IMR-90 (cell line): ENCODE results near the gene MEOX2. TPM values are rescaled to one million over a fixed set of nuclear protein-coding genes. Genes with fewer than 3 reads are reported as not detected.

ENCODE experiments used
- ATAC-seq: fragments of 200-7000 bp; cut with Tn5 transposase; 2 replicates; pipeline ENCODE4 v1.9.1; 2020; ENCODE audit warnings: low read depth, mild to moderate bottlenecking, moderate library complexity
- BruUV-seq: library from RNA; stranded (reverse); fragments of 400-500 nt; replicated peaks from 2 replicates; lab custom pipeline; 2021; lab: Mats Ljungman, UMichigan
- CTCF ChIA-PET: fragments of 300-600 bp; formaldehyde crosslinking; extraction: SDS; loops from one replicate; lab custom pipeline; 2021; ENCODE audit warnings: antibody characterized with exemption; lab: Yijun Ruan, JAX
- POLR2A ChIA-PET: fragments of 300-600 bp; sonication (Branson Sonifier 250); formaldehyde crosslinking; loops from one replicate; lab custom pipeline; 2022; ENCODE audit warnings: antibody characterized with exemption; ENCODE audit not compliant: unreplicated experiment; lab: Charles Lee
- DNase-seq: peaks from one replicate; pipeline ENCODE4 v3.0.0; 2013
- H2AFZ ChIP-seq: replicated peaks from 2 replicates; pipeline ENCODE3; 2013; ENCODE audit warnings: low read length, mild to moderate bottlenecking; ENCODE audit not compliant: poor library complexity
- H2AK5ac ChIP-seq: 2 replicates; pipeline ENCODE4 v1.6.1; 2013; ENCODE audit warnings: low read depth, low read length, inconsistent platforms
- H2AK9ac ChIP-seq: replicated peaks from 2 replicates; pipeline ENCODE3; 2013; ENCODE audit warnings: mild to moderate bottlenecking, low read depth, low read length, moderate library complexity; ENCODE audit not compliant: poor library complexity
- H2BK120ac ChIP-seq: 2 replicates; pipeline ENCODE4 v1.6.1; 2013; ENCODE audit warnings: low read depth, low read length, inconsistent platforms
- H2BK15ac ChIP-seq: 3 replicates; pipeline ENCODE4 v1.6.1; 2013; ENCODE audit warnings: low read depth, low read length, inconsistent platforms
- H2BK20ac ChIP-seq: 2 replicates; pipeline ENCODE4 v1.6.1; 2013; ENCODE audit warnings: low read depth, mild to moderate bottlenecking, inconsistent platforms, low read length, moderate library complexity
- H2BK5ac ChIP-seq: 2 replicates; pipeline ENCODE4 v1.6.1; 2013; ENCODE audit warnings: mild to moderate bottlenecking, low read depth, low read length, inconsistent platforms; ENCODE audit not compliant: poor library complexity, severe bottlenecking
- H3K14ac ChIP-seq: replicated peaks from 2 replicates; pipeline ENCODE4 v1.6.1; 2013; ENCODE audit warnings: low read depth, low read length, inconsistent platforms
- H3K18ac ChIP-seq: 2 replicates; pipeline ENCODE4 v1.6.1; 2013; ENCODE audit warnings: low read depth, low read length, control low read depth
- H3K23ac ChIP-seq: 2 replicates; pipeline ENCODE4 v1.6.1; 2013; ENCODE audit warnings: low read depth, low read length, inconsistent platforms
- H3K27ac ChIP-seq: 2 replicates; pipeline ENCODE4 v1.5.1; 2013; ENCODE audit warnings: mild to moderate bottlenecking, control low read depth, low read length; ENCODE audit not compliant: insufficient read depth
- H3K27me3 ChIP-seq: 2 replicates; pipeline ENCODE4 v1.6.1; 2013; ENCODE audit warnings: low read length; ENCODE audit not compliant: control insufficient read depth, insufficient read depth
- H3K36me3 ChIP-seq: 2 replicates; pipeline ENCODE4 v1.6.1; 2013; ENCODE audit warnings: low read length, mixed read lengths; ENCODE audit not compliant: control insufficient read depth, insufficient read depth
- H3K4ac ChIP-seq: 2 replicates; pipeline ENCODE4 v1.6.1; 2013; ENCODE audit warnings: low read depth, low read length, inconsistent platforms
- H3K4me1 ChIP-seq: 2 replicates; pipeline ENCODE4 v1.6.1; 2013; ENCODE audit warnings: low read length, mixed read lengths; ENCODE audit not compliant: control insufficient read depth, insufficient read depth
- H3K4me2 ChIP-seq: 2 replicates; pipeline ENCODE4 v1.6.1; 2013; ENCODE audit warnings: low read depth, mild to moderate bottlenecking, control low read depth, low read length, moderate library complexity
- H3K4me3 ChIP-seq: 2 replicates; pipeline ENCODE4 v1.5.1; 2013; ENCODE audit warnings: low read depth, mild to moderate bottlenecking, control low read depth, low read length, moderate library complexity; ENCODE audit not compliant: insufficient read depth
- H3K56ac ChIP-seq: 2 replicates; pipeline ENCODE4 v1.6.1; 2013; ENCODE audit warnings: low read length, inconsistent platforms; ENCODE audit not compliant: insufficient read depth; ENCODE audit errors: extremely low read depth
- H3K79me1 ChIP-seq, 2 experiments: 2 replicates each; pipeline ENCODE4 v1.6.1; 2013; ENCODE audit warnings: low read length in 2 of 2, inconsistent platforms in 1 of 2, low read depth in 1 of 2
- H3K9ac ChIP-seq: 2 replicates; pipeline ENCODE4 v1.6.1; 2013; ENCODE audit warnings: low read depth, low read length, control low read depth
- H3K9me1 ChIP-seq: 2 replicates; pipeline ENCODE4 v1.6.1; 2013; ENCODE audit warnings: low read length, inconsistent platforms; ENCODE audit not compliant: insufficient read depth
- H3K9me3 ChIP-seq: 2 replicates; pipeline ENCODE4 v1.6.1; 2013; ENCODE audit warnings: low read length; ENCODE audit not compliant: control insufficient read depth, insufficient read depth
- H4K20me1 ChIP-seq: 2 replicates; pipeline ENCODE4 v1.6.1; 2013; ENCODE audit warnings: low read length, inconsistent platforms; ENCODE audit not compliant: insufficient read depth
- H4K5ac ChIP-seq: 2 replicates; pipeline ENCODE4 v1.6.1; 2013; ENCODE audit warnings: mild to moderate bottlenecking, low read depth, low read length, control low read depth
- H4K8ac ChIP-seq, 2 experiments: 2 replicates each; pipeline ENCODE4 v1.6.1; 2013; ENCODE audit warnings: low read depth in 2 of 2, low read length in 2 of 2, control low read depth in 1 of 2, inconsistent platforms in 1 of 2
- H4K91ac ChIP-seq: 2 replicates; pipeline ENCODE4 v1.6.1; 2013; ENCODE audit warnings: low read depth, low read length, inconsistent platforms; ENCODE audit not compliant: insufficient read depth
- BHLHE40 ChIP-seq: fragments of 150-350 bp; IDR thresholded peaks from 2 replicates; pipeline ENCODE4 v1.6.1; 2016; ENCODE audit warnings: mild to moderate bottlenecking, low read depth, low read length
- CEBPB ChIP-seq: IDR thresholded peaks from 2 replicates; pipeline ENCODE4 v1.6.1; 2012; ENCODE audit warnings: low read depth, low read length, improper control_type of control experiment
- CHD1 ChIP-seq: IDR thresholded peaks from 2 replicates; pipeline ENCODE4 v1.6.1; 2012; ENCODE audit warnings: low read depth, low read length, improper control_type of control experiment
- FOS ChIP-seq: fragments of 150-350 bp; IDR thresholded peaks from 2 replicates; pipeline ENCODE4 v1.6.1; 2016; ENCODE audit warnings: low read depth, low read length
- MAFK ChIP-seq: IDR thresholded peaks from 2 replicates; pipeline ENCODE4 v1.6.1; 2012; ENCODE audit warnings: low read depth, low read length, improper control_type of control experiment
- MAZ ChIP-seq: IDR thresholded peaks from 2 replicates; pipeline ENCODE4 v1.6.1; 2012; ENCODE audit warnings: low read depth, mild to moderate bottlenecking, low read length, improper control_type of control experiment, moderate library complexity, borderline replicate concordance
- MXI1 ChIP-seq: IDR thresholded peaks from 2 replicates; pipeline ENCODE4 v1.6.1; 2012; ENCODE audit warnings: low read depth, mild to moderate bottlenecking, low read length, moderate library complexity, borderline replicate concordance
- NFE2L2 ChIP-seq: fragments of 150-350 bp; IDR thresholded peaks from 2 replicates; pipeline ENCODE4 v1.6.1; 2016; ENCODE audit warnings: low read depth, mild to moderate bottlenecking, low read length
- POLR2A ChIP-seq: IDR thresholded peaks from 2 replicates; pipeline ENCODE4 v1.6.1; 2012; ENCODE audit warnings: mild to moderate bottlenecking, low read depth, low read length
- RAD21 ChIP-seq: IDR thresholded peaks from 2 replicates; pipeline ENCODE4 v1.6.1; 2012; ENCODE audit warnings: low read length, improper control_type of control experiment
- RCOR1 ChIP-seq: IDR thresholded peaks from 2 replicates; pipeline ENCODE4 v1.6.1; 2012; ENCODE audit warnings: mild to moderate bottlenecking, low read length, improper control_type of control experiment; ENCODE audit not compliant: insufficient replicate concordance
- RFX5 ChIP-seq: IDR thresholded peaks from 2 replicates; pipeline ENCODE4 v1.8.0; 2012; ENCODE audit warnings: low read depth, mild to moderate bottlenecking, low read length, moderate library complexity
- SMC3 ChIP-seq: fragments of 150-350 bp; IDR thresholded peaks from 2 replicates; pipeline ENCODE4 v1.6.1; 2016; ENCODE audit warnings: low read depth, mild to moderate bottlenecking, antibody characterized with exemption, low read length, moderate library complexity
- WGBS, 2 experiments: methylation state at CpG; one replicate each; pipeline versions ENCODE4 v1.1.5 to v1.1.7; 2013; ENCODE audit warnings: missing lambda C conversion rate in 2 of 2; ENCODE audit not compliant: insufficient read length in 1 of 2; ENCODE audit errors: extremely low coverage in 2 of 2; 5-methylcytosine and 5-hydroxymethylcytosine counted together
- dilution Hi-C: fragments of 300-500 bp; cut with HindIII; formaldehyde crosslinking; loops from one replicate; pipeline ENCODE4 v1.14.3; 2018; ENCODE audit warnings: low sequenced_read_pairs; ENCODE audit not compliant: unreplicated experiment
- in situ Hi-C: fragments of 300-500 bp; cut with MboI; formaldehyde crosslinking; loops from 3 replicates; pipeline ENCODE4 v1.14.3; 2019; ENCODE audit warnings: low sequenced_read_pairs, inconsistent platforms, mixed read lengths
- intact Hi-C: fragments of 100-400 bp; cut with micrococcal nuclease; formaldehyde crosslinking; loops from 2 replicates; pipeline ENCODE4 v1.10.0; 2022
- polyA plus RNA-seq, 3 experiments: library from polyadenylated mRNA; depleted of rRNA; stranded (reverse); fragments of >200 nt; gene quantifications; 2 replicates each; pipeline ENCODE4 v1.2.3, GENCODE V29; 2012; ENCODE audit warnings: low replicate concordance in 1 of 3
- total RNA-seq: library from RNA; depleted of rRNA; stranded (reverse); fragments of >200 nt; gene quantifications from 2 replicates; pipeline ENCODE4 v1.2.3, GENCODE V29; 2012
- TF ChIP-seq, protein P1 (sequence below): conservative IDR thresholded peaks from 2 replicates; pipeline ENCODE4 v1.5.1; 2012; ENCODE audit warnings: mild to moderate bottlenecking, low read depth, low read length, improper control_type of control experiment
- TF ChIP-seq, protein P2 (sequence below): fragments of 150-350 bp; IDR thresholded peaks from 2 replicates; pipeline ENCODE4 v1.6.1; 2016; ENCODE audit warnings: low read depth, mild to moderate bottlenecking, low read length, moderate library complexity, borderline replicate concordance
- TF ChIP-seq, protein P3 (sequence below): fragments of 150-350 bp; IDR thresholded peaks from 2 replicates; pipeline ENCODE4 v1.6.1; 2017; ENCODE audit warnings: mild to moderate bottlenecking, antibody characterized with exemption, low read length, low read depth

The MEOX2 gene
- total and polyA plus RNA-seq, 2 of the 4 experiments (the other 2 are of a cell fraction): under 0.01 TPM; not detected in 1

DNA sequence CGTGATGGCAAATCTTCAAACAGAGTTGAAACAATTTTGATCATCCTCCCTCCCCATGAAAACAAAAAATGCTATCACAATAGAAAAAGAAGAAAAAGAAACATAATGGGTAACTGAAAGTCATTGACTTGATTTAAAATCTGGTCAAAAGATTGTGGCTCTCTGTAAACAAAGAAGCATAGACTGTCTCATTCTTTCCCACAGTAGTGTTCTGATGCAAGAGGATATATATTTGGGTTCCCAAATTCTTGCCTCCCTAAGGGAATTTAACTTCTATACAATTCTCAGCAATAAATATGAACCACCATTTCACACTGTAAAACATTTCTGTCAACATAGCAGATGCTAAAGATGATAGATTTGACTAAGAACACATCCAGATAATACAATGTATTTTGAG is 32.8 kb upstream of the MEOX2 start:
- TF ChIP-seq CEBPB (no peak), SMC3 (no peak), FOS (no peak), RAD21 (no peak), MAZ (no peak), NFE2L2 (no peak), MAFK (no peak), CHD1 (no peak), BHLHE40 (no peak), RCOR1 (no peak), RFX5 (no peak), POLR2A (no peak), MXI1 (no peak)
- TF ChIP-seq, protein P1, sequence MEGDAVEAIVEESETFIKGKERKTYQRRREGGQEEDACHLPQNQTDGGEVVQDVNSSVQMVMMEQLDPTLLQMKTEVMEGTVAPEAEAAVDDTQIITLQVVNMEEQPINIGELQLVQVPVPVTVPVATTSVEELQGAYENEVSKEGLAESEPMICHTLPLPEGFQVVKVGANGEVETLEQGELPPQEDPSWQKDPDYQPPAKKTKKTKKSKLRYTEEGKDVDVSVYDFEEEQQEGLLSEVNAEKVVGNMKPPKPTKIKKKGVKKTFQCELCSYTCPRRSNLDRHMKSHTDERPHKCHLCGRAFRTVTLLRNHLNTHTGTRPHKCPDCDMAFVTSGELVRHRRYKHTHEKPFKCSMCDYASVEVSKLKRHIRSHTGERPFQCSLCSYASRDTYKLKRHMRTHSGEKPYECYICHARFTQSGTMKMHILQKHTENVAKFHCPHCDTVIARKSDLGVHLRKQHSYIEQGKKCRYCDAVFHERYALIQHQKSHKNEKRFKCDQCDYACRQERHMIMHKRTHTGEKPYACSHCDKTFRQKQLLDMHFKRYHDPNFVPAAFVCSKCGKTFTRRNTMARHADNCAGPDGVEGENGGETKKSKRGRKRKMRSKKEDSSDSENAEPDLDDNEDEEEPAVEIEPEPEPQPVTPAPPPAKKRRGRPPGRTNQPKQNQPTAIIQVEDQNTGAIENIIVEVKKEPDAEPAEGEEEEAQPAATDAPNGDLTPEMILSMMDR: no peak
- TF ChIP-seq, protein P2, sequence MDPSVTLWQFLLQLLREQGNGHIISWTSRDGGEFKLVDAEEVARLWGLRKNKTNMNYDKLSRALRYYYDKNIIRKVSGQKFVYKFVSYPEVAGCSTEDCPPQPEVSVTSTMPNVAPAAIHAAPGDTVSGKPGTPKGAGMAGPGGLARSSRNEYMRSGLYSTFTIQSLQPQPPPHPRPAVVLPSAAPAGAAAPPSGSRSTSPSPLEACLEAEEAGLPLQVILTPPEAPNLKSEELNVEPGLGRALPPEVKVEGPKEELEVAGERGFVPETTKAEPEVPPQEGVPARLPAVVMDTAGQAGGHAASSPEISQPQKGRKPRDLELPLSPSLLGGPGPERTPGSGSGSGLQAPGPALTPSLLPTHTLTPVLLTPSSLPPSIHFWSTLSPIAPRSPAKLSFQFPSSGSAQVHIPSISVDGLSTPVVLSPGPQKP: no peak
- TF ChIP-seq, protein P3, sequence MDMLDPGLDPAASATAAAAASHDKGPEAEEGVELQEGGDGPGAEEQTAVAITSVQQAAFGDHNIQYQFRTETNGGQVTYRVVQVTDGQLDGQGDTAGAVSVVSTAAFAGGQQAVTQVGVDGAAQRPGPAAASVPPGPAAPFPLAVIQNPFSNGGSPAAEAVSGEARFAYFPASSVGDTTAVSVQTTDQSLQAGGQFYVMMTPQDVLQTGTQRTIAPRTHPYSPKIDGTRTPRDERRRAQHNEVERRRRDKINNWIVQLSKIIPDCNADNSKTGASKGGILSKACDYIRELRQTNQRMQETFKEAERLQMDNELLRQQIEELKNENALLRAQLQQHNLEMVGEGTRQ: no peak
- H3K27me3 ChIP-seq: no peaks in the 10 kb centered on the region
- no peak overlapping the region for H2BK5ac ChIP-seq
- no peak overlapping the region for H2AK9ac ChIP-seq
- no peak overlapping the region for H2BK120ac ChIP-seq
- CTCF ChIA-PET: no interaction called here
- H3K18ac ChIP-seq: no peak overlapping the region
- no peak overlapping the region for H3K14ac ChIP-seq
- H2AFZ ChIP-seq: no peak overlapping the region
- DNase-seq: no peak
- no peak overlapping the region for H3K4ac ChIP-seq
- no peaks in the 10 kb centered on the region for H3K4me1 ChIP-seq
- H4K20me1 ChIP-seq: no peaks in the 10 kb centered on the region
- no peaks in the 10 kb centered on the region for H3K36me3 ChIP-seq
- BruUV-seq: no TSS peak
- H3K9me1 ChIP-seq: no peaks in the 10 kb centered on the region
- H3K9me3 ChIP-seq: no peaks in the 10 kb centered on the region
- intact Hi-C loops (no loop called here), in situ Hi-C loops (no loop called here), dilution Hi-C loops (no loop called here)
- no CpG with 5 or more reads among the region's 1 CpG for WGBS, 2 experiments
- no peak overlapping the region for H2BK20ac ChIP-seq
- no peak overlapping the region for H3K27ac ChIP-seq
- H4K5ac ChIP-seq: no peak overlapping the region
- no peak overlapping the region for H3K23ac ChIP-seq
- no peak overlapping the region for H3K56ac ChIP-seq
- H3K4me2 ChIP-seq: no peak overlapping the region
- H3K9ac ChIP-seq: no peak overlapping the region
- no peak overlapping the region for H4K8ac ChIP-seq
- H2BK15ac ChIP-seq: no peak overlapping the region
- H2AK5ac ChIP-seq: no peak overlapping the region
- H3K79me1 ChIP-seq: no peaks in the 10 kb centered on the region
- no peak overlapping the region for H3K4me3 ChIP-seq
- H4K91ac ChIP-seq: no peak overlapping the region
- POLR2A ChIA-PET: no interaction called here
- ATAC-seq: no peak
